Stimulated activated naive CD8-positive, alpha-beta T cell treated with anti-CD3 and anti-CD28 coated beads, Interleukin-15, amount 100 ng/mL, for 72 hours (primary cell): Measurements from ENCODE around the gene RTL1.

Experiments used
- ATAC-seq: fragments of 150-1000 bp; cut with Tn5 transposase; 2 replicates; pipeline ENCODE4 v1.10.0; 2021; ENCODE audit warnings: mild to moderate bottlenecking, moderate library complexity
- DNase-seq, 2 donors: peaks; one replicate each; pipeline ENCODE4 v3.0.0; 2021 to 2022
- H3K27ac Mint-ChIP-seq, 2 donors: one replicate each; pipeline ENCODE4 v1.8.0; 2022; ENCODE audit warnings: mild to moderate bottlenecking in 2 of 2, mixed read lengths in 2 of 2, moderate library complexity in 2 of 2
- H3K27me3 Mint-ChIP-seq: one replicate; pipeline ENCODE4 v1.8.0; 2022; ENCODE audit warnings: mixed read lengths
- H3K4me1 Mint-ChIP-seq: one replicate; pipeline ENCODE4 v1.8.0; 2022; ENCODE audit warnings: mild to moderate bottlenecking, mixed read lengths
- H3K4me3 Mint-ChIP-seq, 2 donors: one replicate each; pipeline ENCODE4 v1.8.0; 2022; ENCODE audit warnings: mild to moderate bottlenecking in 2 of 2, mixed read lengths in 2 of 2, moderate library complexity in 1 of 2
- H3K9me3 Mint-ChIP-seq, 2 donors: one replicate each; pipeline ENCODE4 v1.8.0; 2022; ENCODE audit warnings: mixed read lengths in 2 of 2

The RTL1 gene

DNA sequence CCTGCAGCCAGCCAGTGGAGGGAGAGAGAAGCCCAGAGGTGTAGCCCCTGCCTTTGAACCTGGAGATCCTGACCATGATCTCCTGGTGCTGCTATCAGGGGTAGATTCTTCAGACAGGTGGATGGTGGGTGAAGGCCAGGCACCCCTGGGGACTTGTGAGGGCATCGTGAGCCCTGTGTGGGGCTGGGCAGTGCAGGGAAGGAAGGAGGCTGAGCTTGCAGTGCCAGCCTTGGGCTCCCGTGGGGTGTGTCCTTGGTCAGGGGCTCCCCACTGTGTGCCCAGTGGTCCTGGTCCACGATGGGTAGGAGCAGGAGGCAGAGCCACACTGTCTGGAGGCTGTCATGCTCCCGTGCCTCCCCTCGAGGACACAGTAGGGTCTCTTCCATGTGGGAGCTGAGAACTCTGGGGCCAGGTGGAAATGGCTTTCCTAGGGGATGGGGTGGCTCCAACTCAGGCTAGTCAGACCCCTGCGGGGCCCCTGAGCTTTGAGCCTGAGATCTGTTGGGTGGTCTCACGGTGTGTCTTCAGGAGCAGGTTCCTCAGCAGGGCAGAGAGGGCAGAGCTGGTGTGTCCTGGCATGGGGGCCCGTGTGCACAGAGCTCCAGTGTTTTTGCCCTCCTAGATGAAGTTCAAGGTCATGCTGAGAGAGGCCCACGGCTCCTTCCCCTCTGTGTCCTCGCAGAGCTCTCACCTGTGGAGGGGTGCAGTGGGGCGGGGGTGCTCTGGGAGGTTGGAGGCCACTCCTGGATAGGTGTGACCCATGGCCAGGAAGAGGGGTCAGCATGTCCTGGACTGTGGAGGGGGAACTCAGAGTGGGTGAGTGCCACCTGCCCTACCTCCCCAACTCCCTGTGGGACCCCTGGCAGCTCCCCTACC is 25.0 kb downstream of the RTL1 start:
- Mint-ChIP-seq H3K4me3 (no peak overlapping the region), H3K27me3 (peaks cover 13% of the 10 kb centered on the region), H3K4me1 (no peaks in the 10 kb centered on the region), H3K9me3 (peaks cover 0 to 15% of the 10 kb centered on the region in 2 donors), H3K27ac (no peak overlapping the region)
- DNase-seq (no peak), ATAC-seq (no peak)

DNA sequence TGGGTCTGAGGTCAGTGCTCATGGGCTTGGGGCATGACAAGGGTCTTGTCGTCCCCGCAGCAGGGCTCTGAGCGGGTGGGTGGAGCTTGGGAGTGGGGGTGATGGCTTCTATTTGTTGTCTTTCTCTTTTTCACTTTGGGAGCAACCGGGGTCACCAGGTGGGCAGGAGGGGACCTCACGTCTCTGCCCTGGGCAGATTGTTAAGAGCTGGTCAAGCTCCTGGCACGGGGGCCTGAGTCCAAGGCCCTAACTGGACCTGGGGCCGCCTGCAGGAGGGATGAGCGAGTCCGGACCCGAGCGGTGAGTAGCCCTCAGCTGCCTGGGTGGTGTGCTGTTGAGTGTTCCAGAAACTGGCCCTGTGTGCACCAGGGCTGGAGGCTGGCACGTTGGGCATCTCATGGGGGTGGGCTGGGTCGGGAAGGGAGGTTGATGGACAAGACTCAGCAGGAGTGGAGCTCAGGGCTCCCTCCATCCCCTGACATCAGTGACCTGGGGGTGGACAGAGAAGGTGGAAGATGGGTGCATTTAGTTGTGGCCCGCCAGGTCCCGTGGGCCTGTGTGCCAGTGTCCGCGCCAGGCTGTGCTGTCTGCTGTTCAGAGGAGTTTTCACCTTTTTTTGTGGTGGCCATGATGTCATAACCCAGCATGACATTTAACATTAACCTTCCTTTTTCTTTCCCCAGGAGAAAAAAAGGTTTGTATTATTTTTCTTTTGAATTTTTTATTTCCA is 27.5 kb downstream of the RTL1 start:
- ATAC-seq (no peak), DNase-seq (no peak)
- H3K4me1 Mint-ChIP-seq = peaks cover 6% of the 10 kb centered on the region
- no peaks in the 10 kb centered on the region for H3K9me3 Mint-ChIP-seq
- H3K27ac Mint-ChIP-seq = no peak overlapping the region
- no peak overlapping the region for H3K4me3 Mint-ChIP-seq
- peaks cover 13% of the 10 kb centered on the region for H3K27me3 Mint-ChIP-seq

DNA sequence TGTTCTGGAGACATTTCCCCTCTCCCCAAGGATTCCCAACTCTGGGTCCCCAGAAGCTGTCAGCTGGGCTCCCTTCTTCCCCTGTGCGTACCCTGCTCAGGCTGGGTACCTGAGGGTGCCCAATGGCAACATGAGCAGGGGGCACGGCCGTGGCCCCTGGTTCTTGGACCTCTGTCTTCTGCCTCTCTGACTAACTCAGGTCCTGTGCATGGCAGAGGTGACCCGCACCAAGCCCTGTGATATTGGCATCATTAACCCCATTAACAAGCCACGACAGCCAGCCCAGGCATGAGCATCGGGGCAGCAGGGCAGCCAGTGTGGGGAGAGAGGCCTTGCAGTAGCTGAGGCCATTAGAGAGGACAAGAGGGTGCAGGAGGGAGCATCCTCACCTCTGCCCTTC is 28.4 kb downstream of the RTL1 start:
- no peak for ATAC-seq
- H3K27ac Mint-ChIP-seq = no peak overlapping the region
- H3K4me1 Mint-ChIP-seq = peaks cover 6% of the 10 kb centered on the region
- no peak overlapping the region for H3K4me3 Mint-ChIP-seq
- H3K27me3 Mint-ChIP-seq = peaks cover 13% of the 10 kb centered on the region
- H3K9me3 Mint-ChIP-seq = no peaks in the 10 kb centered on the region
- DNase-seq = no peak

DNA sequence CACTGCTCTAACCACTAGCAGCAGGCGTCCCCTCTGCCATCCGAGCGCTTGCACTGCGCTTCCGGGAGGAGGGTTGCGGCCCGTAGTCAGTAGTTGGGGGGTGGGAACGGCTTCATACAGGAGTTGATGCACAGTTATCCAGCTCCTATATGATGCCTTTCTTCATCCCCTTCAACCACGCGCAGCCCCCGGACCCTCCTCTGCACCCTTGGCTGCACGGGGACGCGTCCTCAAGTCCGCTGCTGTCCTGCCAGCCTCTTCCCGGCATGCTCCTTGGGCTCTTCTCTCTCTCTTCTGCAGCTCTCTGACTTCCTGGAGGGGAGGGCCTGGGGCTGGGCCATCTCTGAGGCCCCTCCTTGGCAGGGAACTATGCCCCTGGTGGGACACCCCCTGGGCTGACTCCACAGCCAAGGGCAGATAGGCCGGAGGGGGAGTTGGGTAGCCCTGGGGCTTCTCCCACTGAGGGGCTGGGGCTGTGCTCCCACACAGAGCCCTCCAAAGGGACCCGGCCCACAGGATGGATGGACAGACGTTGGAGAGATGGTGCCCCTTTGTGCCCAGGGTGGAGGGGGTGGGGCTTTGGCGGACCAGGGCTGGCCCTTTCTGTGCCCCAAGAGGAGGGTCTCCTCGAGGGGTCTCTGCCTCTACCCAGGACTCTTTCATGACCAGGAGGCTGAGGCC is 29.0 kb downstream of the RTL1 start:
- DNase-seq (no peak), ATAC-seq (no peak)
- peaks cover 6% of the 10 kb centered on the region for H3K4me1 Mint-ChIP-seq
- H3K27ac Mint-ChIP-seq = no peak overlapping the region
- H3K9me3 Mint-ChIP-seq = no peaks in the 10 kb centered on the region
- H3K4me3 Mint-ChIP-seq = no peak overlapping the region
- H3K27me3 Mint-ChIP-seq = peaks cover 13% of the 10 kb centered on the region

DNA sequence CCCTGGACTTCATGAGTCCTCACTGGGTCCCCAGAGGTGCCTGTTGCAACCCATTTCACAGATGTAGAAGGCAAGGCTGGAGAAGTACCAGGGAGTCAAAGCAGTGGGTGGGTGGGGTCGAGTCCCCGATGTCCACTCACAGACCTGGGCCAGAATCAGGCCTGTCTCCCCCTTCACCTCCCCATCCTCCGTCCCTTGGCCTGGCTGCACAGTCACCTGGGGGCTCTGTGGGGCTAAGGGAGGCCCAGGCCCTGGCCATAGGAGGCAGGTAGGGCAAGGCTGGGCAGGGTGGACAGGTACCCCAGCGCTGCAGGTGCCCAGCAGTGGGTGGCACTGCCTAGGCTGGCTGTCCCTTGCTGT is 29.5 kb downstream of the RTL1 start:
- Mint-ChIP-seq H3K9me3 (no peaks in the 10 kb centered on the region), H3K27ac (no peak overlapping the region), H3K4me1 (peaks cover 6% of the 10 kb centered on the region), H3K27me3 (peaks cover 13% of the 10 kb centered on the region), H3K4me3 (no peak overlapping the region)
- no peak for ATAC-seq
- DNase-seq = no peak

DNA sequence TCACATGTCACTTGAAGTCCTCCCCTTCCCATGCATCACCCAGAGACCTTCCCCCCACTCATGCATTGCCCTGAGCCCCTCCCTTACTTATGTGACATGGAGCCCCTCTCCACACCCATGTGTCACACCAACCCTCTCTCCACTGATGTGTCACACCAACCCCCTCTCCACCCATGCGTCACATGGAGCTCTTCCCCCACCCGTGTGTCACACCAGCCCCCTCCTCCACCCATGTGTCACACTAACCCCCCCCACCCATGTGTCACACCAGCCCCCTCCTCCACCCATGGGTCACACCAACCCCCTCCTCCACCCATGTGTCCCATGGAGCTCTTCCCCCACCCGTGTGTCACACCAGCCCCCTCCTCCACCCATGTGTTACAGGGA is 30.4 kb downstream of the RTL1 start:
- ATAC-seq = peak; percentile 54
- H3K9me3 Mint-ChIP-seq = no peaks in the 10 kb centered on the region
- peaks cover 5% of the 10 kb centered on the region for H3K27me3 Mint-ChIP-seq
- no peak overlapping the region for H3K4me3 Mint-ChIP-seq
- no peak for DNase-seq
- no peak overlapping the region for H3K27ac Mint-ChIP-seq
- peaks cover 6% of the 10 kb centered on the region for H3K4me1 Mint-ChIP-seq

DNA sequence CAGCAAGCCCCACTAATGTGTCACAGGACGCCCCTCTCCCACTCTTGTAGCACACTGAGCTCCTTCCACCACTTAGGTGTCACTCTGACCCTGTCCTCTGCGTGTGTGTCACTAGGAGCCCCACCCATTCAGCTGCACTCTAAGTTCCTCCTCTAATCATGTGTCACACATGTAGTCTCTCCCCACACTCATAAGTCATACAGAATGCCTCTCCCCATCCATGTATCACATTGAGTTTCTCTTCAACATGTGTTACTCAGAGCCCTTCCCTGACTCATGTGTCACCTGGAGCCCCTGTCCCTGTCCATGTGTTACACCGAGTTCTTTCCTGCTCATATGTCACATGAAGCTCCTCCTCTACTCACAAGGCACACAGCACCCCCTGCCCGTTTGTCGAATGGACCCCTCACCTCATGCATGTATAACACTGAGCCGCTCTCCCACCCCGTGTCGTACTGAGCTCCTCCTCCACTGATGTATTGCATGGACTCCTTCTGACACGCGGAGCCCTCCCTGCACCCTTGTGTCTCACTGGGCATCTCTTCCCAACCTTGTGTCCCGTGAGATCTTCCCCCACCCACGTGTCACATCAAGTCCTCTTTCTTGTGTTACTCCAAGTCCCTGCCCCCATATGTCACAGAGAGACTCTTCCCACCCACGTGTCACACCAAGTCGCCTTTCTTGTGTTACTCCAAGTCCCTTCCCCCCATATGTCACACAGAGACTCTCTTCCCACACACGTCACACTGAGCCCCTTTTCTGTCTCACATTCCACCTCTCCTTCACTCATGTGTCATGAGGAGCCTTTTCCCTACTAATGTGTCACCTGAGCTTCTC is 31.0 kb downstream of the RTL1 start:
- no peak for DNase-seq
- Mint-ChIP-seq H3K27me3 (no peaks in the 10 kb centered on the region), H3K4me1 (peaks cover 6% of the 10 kb centered on the region), H3K27ac (peak overlapping the region in 1 of 2 donors; percentile 69), H3K4me3 (no peak overlapping the region), H3K9me3 (no peaks in the 10 kb centered on the region)
- peak; percentile 3 for ATAC-seq

DNA sequence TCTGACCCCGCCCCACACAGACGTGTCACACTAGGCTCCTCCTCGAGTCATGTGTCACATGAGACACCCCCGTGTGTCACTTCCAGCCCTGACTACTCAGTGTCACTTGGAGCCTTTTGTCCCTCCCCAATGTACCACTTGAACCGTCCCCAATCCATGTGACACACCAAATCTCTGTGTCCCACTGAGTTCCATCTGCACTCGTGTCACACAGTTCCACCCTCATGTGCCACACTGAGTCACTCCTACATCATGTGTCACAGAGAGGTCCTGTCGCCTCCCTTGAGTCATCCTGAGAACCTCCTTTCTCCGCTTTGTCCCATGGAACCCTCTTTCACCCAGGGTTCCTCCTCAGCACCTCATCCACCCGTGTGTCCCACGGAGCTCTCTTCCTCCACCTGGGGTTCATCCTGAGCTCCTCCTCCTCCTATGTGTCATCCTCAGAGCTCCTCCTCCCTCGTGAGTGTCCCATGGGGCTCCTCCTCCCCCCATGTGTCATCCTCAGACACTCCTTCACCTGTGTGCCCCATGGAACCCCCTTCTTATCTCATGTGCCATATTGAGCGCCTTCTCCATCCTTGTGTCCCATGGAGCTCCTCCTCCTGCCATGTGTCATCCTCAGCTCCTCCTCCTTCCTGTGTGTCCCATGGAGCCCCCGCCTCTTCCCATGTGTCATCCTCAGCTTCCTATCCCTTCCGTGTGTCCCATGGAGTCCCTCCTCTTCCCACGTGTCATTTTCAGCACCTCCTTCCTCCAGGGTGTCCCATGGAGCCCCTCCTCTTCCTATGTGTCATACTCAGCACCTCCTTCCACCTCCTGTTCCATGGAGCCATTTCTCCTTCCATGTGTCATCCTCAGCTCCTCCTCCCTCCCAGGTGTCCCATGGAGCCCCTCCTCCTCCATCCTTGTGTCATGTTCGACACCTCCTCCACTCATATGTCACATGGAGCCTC is 32.0 kb downstream of the RTL1 start:
- no peaks in the 10 kb centered on the region for H3K27me3 Mint-ChIP-seq
- no peak overlapping the region for H3K4me3 Mint-ChIP-seq
- peaks cover 6% of the 10 kb centered on the region for H3K4me1 Mint-ChIP-seq
- DNase-seq (no peak), ATAC-seq (peak; percentile 26)
- no peaks in the 10 kb centered on the region for H3K9me3 Mint-ChIP-seq
- H3K27ac Mint-ChIP-seq = peak overlapping the region in 1 of 2 donors; percentile 69

DNA sequence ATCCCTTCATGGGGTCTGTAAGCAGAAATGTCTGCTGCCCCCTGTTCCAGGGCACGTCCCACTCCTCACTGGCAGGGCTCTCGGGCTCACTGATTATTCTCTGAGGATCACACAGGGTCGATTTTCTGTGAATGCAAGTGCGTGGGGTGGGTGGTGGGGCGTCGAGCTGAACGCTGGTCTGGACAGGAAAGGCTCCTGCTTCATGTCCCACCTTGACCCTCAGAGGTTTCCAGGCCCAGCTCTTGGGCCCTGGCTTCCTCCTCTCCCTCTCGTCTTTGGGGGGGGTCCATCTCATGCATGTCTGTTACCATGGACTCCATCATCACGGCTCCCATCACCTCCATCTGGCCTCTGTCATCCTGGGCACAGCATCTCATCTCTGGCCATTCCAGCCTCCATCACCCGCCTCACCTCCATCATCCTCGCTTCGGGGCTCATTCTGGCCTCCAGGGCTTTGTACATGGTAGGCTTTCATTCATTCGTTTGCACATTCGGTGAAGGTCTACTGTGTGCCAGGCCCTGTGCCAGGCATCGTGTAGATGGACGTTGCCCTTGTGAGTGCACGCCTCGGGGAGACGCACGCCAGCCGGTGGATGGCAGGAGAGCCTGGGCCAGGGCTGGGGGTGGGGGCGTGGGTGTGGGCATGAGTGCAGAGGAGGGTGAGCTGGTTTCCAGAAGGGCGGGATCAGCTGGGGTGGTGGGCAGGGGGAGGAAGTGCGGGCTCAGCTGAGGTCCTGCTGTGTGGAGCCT is 34.7 kb downstream of the RTL1 start:
- no peaks in the 10 kb centered on the region for H3K27me3 Mint-ChIP-seq
- no peak for ATAC-seq

DNA sequence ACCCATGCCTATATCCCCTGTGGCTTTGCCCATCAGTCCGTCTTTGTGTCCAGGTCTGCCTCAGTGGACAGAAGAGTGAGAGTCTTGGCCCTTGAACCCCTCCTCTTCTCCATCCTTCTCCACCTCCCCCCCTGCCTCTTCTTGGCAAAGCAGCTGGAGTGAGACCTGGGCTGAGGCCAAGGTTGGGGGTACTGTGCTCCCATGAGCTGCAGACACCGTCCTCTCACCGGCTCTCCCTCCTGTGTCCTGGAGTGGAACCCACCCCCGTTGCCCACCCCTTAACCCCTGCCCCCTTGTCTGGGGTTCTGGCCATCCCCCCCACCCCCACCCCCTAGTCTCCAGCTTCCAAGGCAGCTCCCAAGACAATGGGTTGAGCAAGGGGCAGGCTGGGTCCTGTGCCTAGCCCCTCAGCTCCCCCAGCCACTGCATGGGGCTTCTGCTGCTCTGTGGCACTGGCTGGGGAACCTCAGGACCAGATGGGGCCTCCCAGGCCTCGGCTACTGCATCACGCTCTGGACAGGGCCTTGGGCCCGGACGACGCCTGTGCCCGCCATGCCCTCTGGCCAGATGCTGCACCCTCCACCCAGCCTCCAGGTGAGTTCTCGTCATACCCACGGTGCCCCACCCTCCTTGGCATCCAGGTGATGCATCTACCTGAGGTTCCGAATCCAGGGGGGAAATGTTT is 35.7 kb downstream of the RTL1 start:
- H3K27me3 Mint-ChIP-seq = no peaks in the 10 kb centered on the region
- DNase-seq = no peak
- H3K4me3 Mint-ChIP-seq = no peak overlapping the region
- ATAC-seq = no peak
- H3K27ac Mint-ChIP-seq = no peak overlapping the region
- no peaks in the 10 kb centered on the region for H3K9me3 Mint-ChIP-seq
- H3K4me1 Mint-ChIP-seq = peaks cover 2% of the 10 kb centered on the region

More for the DNA sequence above, 34.7 kb downstream of the RTL1 start:
- no peaks in the 10 kb centered on the region for H3K9me3 Mint-ChIP-seq
- H3K4me1 Mint-ChIP-seq = peaks cover 6% of the 10 kb centered on the region
- no peak overlapping the region for H3K27ac Mint-ChIP-seq
- DNase-seq = no peak
- H3K4me3 Mint-ChIP-seq = no peak overlapping the region

DNA sequence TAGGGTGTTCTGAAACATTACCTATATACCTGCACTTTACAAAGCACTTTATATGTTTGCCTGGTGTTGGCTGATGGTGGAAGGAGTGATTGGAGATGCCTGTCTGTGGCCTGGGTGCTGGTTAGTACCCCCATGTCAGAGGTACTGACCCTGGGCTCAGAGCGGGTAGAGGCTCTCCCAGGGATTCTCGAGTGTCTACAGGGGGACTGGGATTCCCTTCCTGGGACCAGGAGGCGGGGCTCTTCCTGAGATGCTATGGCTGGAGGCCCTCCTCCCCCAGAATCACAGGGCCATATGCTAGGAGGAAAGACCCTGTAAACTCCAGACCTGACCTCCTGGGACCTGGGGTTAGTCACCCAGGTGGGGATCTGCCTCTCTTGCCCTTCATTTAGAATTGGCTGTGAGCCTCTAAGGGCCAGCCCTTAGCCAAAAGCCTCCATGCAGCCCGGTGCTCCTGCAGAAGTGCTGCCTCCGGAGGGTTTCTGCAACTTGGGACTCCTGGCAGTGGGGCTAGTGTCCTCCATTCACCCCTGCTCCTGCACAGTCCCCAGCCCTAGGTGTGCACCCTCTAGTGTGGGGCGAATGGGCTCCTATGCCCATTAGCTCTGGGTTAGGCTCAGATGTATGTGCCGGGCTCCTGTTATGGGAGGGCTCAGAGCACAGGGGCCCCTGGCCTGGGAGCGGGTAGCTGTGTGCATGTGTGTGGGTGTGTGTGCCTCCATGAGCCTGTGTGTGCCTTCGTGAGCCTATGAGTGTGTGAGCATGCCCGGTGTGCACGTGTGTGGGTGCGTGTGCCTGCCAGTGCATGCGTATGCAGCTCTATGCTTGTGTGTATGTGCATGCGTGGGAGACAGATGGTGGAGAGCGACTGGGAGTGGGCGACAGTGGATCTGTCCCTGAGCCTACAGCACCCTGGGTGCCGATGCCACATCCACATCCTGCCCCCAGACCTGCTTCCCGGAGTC is 36.6 kb downstream of the RTL1 start:
- Mint-ChIP-seq H3K27me3 (no peaks in the 10 kb centered on the region), H3K9me3 (no peaks in the 10 kb centered on the region), H3K4me1 (no peaks in the 10 kb centered on the region), H3K27ac (no peak overlapping the region), H3K4me3 (no peak overlapping the region)
- no peak for ATAC-seq
- DNase-seq = no peak

DNA sequence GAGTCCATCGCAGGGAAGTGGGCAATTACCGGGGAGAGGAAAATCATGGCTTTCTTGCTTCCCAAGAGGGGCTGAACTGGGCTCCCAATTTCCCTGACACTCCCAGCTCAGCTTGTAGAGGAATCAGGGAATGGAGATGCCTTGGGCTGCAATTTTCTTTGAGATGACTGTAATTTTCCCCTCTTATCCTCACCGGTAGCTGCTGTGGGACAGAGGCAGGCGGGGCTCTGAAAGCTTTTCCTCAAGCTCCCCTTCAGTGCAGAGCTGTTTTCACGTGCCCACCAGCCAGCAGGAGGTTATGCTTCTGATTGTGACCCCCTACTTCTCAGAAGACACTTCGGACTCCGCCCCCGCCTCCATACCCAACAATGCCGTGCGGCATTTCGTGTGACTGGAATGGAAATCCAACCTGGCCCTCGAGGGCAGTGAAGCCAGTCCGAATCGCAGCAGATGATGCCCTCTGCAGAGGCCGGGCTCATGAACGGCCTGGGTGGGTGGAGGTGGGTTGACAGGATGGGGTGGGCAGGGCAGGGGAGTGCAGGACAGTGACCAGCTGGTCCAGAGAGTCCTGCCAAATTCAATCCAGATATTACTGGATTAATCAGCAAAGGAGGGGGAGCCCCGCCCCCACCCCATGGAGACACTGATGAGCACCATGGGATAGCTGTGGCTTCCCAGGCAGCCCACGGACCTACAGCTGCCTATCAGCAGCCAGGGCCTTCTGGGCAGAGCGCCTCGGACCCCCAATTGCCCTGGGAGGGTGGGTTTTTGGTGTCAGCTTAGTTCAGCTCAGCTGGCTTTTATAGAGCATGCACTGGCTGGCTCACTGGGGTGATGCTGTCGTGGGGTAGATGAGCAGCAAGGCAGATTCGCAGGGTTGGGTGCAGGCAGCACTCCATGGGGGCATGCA is 37.6 kb downstream of the RTL1 start:
- Mint-ChIP-seq H3K9me3 (no peaks in the 10 kb centered on the region), H3K27me3 (peaks cover 2% of the 10 kb centered on the region), H3K4me1 (no peaks in the 10 kb centered on the region), H3K4me3 (no peak overlapping the region), H3K27ac (no peak overlapping the region)
- DNase-seq = no peak
- ATAC-seq = no peak
